GM19043 (cell line): ENCODE measurements around the gene DDX39B.
A peak's percentile ranks its signal among the peaks of the same experiment; 100 is the strongest.
"Not testable (repeated sequence)": the region's sequence is repeated elsewhere in the genome, so short reads cannot be mapped to it uniquely, and the experiment has no call there.

Source experiments
- ATAC-seq: cut with Tn5 transposase; IDR thresholded peaks from one replicate; pipeline ENCODE4 v1.9.1; 2021; ENCODE audit warnings: low read depth; ENCODE audit not compliant: unreplicated experiment

The DDX39B gene

DNA sequence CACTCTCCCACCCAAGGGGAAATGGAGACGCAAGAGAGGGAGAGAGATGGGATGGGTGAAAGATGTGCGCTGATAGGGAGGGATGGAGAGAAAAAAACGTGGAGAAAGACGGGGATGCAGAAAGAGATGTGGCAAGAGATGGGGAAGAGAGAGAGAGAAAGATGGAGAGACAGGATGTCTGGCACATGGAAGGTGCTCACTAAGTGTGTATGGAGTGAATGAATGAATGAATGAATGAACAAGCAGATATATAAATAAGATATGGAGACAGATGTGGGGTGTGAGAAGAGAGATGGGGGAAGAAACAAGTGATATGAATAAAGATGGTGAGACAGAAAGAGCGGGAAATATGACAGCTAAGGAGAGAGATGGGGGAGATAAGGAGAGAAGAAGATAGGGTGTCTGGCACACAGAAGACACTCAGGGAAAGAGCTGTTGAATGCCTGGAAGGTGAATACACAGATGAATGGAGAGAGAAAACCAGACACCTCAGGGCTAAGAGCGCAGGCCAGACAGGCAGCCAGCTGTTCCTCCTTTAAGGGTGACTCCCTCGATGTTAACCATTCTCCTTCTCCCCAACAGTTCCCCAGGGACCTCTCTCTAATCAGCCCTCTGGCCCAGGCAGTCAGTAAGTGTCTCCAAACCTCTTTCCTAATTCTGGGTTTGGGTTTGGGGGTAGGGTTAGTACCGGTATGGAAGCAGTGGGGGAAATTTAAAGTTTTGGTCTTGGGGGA, 34.3 kb upstream of the DDX39B start:
- ATAC-seq: no peak

DNA sequence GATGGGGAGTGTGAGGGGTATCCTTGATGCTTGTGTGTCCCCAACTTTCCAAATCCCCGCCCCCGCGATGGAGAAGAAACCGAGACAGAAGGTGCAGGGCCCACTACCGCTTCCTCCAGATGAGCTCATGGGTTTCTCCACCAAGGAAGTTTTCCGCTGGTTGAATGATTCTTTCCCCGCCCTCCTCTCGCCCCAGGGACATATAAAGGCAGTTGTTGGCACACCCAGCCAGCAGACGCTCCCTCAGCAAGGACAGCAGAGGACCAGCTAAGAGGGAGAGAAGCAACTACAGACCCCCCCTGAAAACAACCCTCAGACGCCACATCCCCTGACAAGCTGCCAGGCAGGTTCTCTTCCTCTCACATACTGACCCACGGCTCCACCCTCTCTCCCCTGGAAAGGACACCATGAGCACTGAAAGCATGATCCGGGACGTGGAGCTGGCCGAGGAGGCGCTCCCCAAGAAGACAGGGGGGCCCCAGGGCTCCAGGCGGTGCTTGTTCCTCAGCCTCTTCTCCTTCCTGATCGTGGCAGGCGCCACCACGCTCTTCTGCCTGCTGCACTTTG, 33.6 kb upstream of the DDX39B start, which contains the start of gene TNF:
Gene TNF (plus strand): TSS at position 231 of the 567 bp plus-strand sequence. CDS start 177 bp downstream, at position 408.
- ATAC-seq: no peak

DNA sequence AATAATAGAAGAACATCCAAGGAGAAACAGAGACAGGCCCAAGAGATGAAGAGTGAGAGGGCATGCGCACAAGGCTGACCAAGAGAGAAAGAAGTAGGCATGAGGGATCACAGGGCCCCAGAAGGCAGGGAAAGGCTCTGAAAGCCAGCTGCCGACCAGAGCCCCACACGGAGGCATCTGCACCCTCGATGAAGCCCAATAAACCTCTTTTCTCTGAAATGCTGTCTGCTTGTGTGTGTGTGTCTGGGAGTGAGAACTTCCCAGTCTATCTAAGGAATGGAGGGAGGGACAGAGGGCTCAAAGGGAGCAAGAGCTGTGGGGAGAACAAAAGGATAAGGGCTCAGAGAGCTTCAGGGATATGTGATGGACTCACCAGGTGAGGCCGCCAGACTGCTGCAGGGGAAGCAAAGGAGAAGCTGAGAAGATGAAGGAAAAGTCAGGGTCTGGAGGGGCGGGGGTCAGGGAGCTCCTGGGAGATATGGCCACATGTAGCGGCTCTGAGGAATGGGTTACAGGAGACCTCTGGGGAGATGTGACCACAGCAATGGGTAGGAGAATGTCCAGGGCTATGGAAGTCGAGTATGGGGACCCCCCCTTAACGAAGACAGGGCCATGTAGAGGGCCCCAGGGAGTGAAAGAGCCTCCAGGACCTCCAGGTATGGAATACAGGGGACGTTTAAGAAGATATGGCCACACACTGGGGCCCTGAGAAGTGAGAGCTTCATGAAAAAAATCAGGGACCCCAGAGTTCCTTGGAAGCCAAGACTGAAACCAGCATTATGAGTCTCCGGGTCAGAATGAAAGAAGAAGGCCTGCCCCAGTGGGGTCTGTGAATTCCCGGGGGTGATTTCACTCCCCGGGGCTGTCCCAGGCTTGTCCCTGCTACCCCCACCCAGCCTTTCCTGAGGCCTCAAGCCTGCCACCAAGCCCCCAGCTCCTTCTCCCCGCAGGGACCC, 32.6 kb upstream of the DDX39B start:
- ATAC-seq: no peak

DNA sequence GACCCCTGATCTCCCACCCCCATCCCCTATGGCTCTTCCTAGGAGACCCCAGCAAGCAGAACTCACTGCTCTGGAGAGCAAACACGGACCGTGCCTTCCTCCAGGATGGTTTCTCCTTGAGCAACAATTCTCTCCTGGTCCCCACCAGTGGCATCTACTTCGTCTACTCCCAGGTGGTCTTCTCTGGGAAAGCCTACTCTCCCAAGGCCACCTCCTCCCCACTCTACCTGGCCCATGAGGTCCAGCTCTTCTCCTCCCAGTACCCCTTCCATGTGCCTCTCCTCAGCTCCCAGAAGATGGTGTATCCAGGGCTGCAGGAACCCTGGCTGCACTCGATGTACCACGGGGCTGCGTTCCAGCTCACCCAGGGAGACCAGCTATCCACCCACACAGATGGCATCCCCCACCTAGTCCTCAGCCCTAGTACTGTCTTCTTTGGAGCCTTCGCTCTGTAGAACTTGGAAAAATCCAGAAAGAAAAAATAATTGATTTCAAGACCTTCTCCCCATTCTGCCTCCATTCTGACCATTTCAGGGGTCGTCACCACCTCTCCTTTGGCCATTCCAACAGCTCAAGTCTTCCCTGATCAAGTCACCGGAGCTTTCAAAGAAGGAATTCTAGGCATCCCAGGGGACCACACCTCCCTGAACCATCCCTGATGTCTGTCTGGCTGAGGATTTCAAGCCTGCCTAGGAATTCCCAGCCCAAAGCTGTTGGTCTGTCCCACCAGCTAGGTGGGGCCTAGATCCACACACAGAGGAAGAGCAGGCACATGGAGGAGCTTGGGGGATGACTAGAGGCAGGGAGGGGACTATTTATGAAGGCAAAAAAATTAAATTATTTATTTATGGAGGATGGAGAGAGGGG, 31.7 kb upstream of the DDX39B start:
- ATAC-seq: no peak

DNA sequence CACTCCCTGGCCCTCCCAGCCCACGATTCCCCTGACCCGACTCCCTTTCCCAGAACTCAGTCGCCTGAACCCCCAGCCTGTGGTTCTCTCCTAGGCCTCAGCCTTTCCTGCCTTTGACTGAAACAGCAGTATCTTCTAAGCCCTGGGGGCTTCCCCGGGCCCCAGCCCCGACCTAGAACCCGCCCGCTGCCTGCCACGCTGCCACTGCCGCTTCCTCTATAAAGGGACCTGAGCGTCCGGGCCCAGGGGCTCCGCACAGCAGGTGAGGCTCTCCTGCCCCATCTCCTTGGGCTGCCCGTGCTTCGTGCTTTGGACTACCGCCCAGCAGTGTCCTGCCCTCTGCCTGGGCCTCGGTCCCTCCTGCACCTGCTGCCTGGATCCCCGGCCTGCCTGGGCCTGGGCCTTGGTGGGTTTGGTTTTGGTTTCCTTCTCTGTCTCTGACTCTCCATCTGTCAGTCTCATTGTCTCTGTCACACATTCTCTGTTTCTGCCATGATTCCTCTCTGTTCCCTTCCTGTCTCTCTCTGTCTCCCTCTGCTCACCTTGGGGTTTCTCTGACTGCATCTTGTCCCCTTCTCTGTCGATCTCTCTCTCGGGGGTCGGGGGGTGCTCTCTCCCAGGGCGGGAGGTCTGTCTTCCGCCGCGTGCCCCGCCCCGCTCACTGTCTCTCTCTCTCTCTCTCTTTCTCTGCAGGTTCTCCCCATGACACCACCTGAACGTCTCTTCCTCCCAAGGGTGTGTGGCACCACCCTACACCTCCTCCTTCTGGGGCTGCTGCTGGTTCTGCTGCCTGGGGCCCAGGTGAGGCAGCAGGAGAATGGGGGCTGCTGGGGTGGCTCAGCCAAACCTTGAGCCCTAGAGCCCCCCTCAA, 30.5 kb upstream of the DDX39B start, which contains the start of gene LTA:
Gene LTA (plus strand): TSS at position 249 of the 871 bp plus-strand sequence. CDS start 454 bp downstream, at position 703.
- no peak for ATAC-seq

DNA sequence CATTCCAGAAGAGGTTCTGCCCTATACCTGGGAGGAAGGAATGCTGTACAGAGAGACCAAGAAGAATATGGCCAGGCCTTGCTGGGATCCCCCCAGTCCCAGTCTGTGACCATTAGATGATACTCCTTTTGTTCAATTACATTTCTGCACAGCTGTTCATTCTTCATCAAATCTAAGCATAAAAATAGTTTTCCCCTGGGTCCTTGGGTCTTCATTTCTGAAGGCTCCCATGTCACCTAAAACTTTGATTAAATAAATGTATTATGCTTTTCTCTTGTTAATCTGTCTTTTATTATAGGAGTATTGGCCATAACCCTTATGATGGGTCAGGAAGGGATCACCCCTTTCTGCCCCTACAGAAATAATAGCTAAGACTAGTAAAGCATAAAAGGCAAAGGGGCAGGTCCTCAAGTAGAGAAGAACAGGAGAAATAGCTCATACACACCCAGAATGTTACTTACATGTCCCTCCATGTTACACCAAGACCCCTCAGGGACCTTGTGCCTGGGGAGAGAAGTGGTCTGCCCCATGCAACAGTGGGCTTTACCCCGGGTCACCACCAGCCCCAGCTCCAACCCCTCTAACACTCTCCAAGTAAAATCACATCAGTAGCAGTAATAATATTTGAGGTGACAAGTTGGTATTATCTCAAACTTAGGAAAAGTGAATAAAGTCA, 28.2 kb upstream of the DDX39B start:
- no peak for ATAC-seq

DNA sequence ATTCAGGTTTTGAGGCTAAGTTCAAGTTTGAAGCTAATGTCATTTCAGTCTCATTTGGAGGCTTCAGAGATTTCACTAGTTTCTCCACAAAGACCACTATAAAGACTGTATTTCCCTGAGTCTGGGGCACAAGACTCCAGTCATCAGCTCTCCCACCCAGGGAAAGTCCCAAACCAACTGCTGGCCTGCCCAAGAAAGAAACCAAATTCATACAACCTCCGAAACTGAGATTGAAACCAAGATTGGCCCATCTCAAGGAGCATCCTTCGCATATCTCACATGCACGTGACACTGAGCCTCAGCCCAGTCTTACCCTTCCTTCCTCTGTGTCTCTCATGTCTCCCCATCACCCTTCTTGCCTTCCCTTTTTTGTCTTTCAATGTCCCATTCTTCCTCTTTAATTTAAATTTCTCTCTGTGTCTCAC, 26.7 kb upstream of the DDX39B start:
- ATAC-seq: peak; percentile 67

DNA sequence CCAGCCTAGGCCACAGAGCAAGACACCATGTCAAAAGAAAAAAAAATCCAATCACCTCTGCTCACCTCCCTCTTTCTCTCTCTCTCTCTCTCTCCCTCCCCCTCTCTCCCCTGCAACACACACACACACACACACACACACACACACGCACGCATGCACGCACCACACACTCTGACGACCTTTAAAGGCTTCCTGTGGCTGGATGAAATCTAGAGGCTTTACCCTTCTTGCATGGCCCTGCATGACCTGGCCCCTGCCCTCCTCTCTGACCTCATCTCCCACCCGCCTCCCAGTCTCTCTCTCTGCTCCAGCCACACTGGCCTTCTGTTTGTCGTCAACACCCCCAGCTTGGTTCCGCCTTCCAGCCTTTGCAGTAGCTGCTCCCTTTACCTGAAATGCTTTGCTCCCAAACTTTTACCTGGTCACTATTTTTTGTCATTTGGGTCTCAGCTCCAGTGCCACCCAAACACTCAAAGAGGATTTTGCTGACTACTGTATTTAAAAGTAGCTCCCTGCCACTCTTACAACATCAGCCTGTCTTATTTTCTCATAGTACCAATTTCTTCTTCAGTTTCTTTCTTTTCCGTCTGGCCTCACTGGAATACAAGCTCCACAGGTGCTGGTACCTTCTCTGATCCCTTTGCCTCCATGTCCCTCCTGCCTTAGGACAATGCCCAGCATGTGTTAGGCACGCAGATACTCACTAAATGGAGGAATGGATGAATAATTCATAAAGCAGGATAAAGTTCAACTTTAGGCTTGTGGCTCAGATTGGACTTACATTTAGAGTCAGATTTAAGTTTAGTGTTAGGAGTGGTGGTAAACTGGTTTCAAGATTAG, 25.9 kb upstream of the DDX39B start:
- no peak for ATAC-seq

DNA sequence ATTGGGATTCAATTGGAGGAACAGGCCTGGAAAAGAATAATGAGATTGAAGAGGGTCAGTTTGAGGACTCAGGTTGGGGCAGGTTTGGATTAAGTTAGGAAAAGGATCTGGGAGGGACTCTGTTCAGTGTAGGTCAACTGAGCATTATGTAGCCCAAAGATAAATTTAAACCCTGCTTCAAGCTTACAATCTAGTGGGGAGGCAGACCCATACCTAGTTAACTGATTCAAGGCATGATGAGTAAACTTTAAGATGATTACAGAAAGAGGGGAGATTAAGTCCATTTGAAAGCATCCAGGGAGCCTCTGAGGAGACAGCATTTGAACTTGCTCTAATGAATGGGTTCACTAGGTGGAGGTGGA, 18.9 kb upstream of the DDX39B start:
- no peak for ATAC-seq

DNA sequence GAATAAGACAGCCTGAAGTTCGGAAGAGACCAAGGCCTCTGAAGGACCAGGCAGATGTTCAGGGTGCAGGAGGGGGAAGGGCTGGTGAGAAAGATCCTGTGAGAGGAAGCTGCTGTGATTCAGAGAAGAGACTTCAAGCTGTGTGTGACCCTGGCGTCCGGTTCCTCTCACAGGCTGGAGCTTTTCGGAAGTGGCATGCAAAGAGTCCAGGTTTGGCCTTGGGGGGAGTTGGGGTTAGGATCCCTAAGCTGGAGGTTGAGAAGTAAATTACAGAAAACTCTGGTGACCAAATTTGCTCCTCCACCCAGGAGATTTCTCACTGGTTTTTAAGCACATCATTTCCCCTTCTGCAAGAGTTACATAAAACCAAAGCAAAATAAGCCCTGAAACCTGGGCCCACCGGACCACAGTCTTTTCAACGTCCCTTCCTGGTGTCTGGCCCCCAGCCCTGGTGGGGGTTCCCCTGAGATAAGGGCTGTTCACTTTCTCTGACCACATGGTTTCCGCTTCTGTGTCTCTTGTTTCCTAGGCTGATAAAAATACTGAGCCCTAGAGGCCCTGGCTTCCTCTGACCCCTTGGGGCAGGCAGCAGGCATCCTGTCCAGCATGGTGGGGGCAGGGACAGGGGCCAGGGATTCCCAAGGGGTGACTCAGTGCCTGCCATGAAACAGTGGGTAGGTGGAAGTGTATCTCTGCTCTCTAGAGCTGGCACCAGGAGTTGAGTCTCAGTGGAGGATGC, 18.3 kb upstream of the DDX39B start:
- ATAC-seq: no peak

DNA sequence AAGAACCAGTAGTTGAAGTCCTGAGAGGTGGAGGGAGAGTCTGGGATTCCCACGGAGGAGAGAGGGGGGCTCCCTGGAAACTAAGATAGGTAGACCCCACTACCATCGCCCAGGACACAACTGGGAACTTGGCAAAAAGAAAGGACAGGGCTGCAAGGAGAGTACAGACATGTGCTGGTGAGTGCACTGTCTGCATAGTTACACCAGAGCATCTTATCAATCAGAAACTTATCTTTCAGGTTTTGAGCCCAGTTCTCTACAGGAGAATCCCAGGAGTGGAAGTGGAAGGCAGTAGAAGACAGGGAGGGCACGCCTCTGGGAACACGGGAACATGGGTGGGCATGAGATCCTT, 17.8 kb upstream of the DDX39B start:
- ATAC-seq: no peak

DNA sequence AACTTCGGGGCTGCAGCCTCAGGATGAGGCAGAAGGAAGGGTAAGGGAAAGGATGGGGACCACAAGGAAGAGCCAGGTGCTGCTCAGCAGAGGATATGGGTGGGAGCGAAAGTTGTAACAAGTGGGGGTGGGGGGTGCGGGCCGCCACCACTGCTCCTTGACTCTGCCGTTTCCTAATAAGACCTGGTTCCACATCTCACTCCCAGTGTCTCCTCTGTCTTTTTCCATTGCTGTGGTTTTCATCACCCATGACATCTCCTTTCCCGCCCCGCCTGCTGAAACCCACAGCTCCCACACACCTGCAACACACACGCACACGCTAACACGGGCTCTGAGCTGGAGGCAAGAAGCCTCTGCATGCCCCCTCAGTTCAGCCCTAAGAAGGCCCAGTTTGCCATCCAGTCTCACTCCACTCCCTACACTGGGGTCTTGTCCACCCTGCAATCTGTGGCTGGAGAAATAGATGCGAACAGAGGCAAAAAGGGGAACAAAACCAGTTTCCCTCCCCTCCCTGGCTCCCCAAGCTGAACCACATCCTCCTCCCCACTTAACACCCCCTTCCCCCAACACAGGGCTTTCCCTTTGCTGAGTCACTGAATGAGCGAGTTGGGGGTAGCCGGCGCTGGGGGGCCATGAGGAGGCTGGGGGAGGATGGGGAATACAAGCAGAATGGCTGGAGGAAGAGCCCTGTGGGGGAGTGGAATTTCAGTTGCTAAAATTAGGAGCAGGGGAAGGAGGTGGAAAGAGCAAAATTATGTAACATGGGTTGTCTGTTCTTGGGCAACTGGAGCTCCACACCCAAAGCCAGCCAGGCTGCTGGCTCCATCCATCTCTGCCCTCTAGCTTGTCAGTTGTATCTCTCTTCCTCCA, 17.1 kb upstream of the DDX39B start:
- ATAC-seq: no peak

DNA sequence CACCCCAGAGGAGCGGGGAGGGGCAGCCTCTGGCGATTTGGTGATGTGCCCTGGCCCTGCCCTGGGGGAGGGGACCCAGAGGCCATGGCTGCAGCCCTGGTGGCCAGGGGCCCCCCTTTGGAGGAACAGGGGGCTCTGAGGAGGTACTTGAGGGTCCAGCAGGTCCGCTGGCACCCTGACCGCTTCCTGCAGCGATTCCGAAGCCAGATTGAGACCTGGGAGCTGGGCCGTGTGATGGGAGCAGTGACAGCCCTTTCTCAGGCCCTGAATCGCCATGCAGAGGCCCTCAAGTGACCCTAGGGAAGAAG, 16.5 kb upstream of the DDX39B start:
- ATAC-seq: no peak

DNA sequence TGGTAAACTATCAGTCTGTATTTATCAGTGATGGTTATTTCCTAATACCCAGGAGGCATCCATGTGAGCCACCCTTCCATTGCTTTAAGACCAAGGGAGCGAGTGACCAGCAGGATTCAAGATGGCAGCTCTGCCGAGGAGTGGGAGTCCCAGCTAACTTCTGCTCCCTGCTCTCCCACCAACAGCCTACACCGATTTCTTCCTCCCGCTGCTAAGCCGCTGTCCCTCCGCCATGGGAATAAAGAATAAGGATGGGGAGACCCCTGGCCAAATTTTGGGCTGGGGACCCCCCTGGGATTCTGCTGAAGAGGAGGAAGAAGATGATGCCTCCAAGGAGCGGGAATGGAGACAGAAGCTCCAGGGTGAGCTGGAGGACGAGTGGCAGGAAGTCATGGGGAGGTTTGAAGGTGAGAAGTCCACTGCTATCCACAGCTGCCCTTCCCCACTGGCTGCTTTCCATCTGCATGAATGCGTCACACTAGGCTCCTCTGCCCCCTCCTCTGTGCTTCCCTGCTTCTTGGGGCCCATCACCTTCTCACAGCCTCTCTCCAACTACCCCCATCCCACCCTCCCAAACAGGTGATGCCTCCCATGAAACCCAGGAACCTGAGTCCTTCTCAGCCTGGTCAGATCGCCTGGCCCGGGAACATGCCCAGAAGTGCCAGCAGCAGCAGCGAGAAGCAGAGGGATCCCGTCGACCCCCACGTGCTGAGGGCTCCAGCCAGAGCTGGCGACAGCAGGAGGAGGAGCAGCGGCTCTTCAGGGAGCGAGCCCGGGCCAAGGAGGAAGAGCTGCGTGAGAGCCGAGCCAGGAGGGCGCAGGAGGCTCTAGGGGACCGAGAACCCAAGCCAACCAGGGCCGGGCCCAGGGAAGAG, 15.9 kb upstream of the DDX39B start:
- no peak for ATAC-seq

DNA sequence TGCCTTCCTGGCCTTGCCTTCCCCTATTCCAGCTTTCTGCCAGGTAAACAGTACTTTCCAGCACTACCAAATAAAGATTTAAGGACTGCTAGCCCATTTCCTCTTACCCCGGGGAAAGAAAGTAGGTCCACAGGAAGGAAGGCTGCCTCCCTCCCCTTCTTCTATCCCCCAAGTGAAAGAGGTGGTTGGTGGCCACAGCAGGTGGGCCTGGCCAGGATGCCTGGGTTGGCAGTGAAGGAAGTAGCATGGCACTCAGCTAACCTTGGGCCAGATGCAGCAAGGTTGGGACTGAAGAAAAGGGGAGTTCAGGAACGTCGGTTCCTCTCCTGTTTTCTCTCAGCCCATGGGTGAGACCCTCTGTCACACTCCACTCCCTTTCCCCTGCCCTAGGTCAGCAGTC, 14.5 kb upstream of the DDX39B start:
- ATAC-seq: no peak

DNA sequence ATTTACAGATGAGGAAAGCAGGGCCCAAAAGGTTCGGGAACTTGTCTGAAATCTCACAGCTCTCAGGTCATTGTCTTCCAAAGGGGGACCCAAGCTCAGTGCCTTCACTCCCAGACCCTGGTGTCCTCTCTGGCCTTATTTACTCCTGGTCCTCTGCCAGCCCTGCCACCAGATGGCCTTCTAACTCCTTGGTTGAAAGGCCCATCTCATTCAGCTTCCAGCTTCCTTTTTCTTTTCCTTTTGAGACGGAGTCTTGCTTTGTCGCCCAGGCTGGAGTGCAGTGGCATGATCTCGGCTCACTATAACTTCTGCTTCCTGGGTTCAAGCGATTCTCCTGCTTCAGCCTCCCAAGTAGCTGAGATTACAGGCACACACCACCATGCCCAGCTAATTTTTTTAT, 9.6 kb upstream of the DDX39B start:
- ATAC-seq: not testable (repeated sequence)
